A673 (cell line): ENCODE data around the gene CEP83. TPM values are rescaled to one million over a fixed set of nuclear protein-coding genes. Genes with fewer than 3 reads are reported as not detected.

ENCODE experiments used
- Bru-seq: library from RNA; stranded (reverse); fragments of 400-500 nt; gene quantifications from one replicate; lab custom pipeline; 2021; lab: Mats Ljungman, UMichigan
- BruChase-seq, 2 experiments: library from RNA; stranded (reverse); fragments of 400-500 nt; gene quantifications; one replicate each; lab custom pipeline; 2021; lab: Mats Ljungman, UMichigan
- BruUV-seq: library from RNA; stranded (reverse); fragments of 400-500 nt; replicated peaks from 2 replicates; lab custom pipeline; 2021; lab: Mats Ljungman, UMichigan
- CTCF ChIA-PET: fragments of 300-600 bp; sonication (Branson Sonifier 250); formaldehyde crosslinking; loops from one replicate; lab custom pipeline; 2022; ENCODE audit warnings: antibody characterized with exemption; lab: Charles Lee
- POLR2A ChIA-PET: fragments of 300-600 bp; sonication (Branson Sonifier 250); formaldehyde crosslinking; loops from one replicate; lab custom pipeline; 2022; ENCODE audit warnings: antibody characterized with exemption; ENCODE audit not compliant: low non-redundant PET; lab: Charles Lee
- DNase-seq: peaks from one replicate; pipeline ENCODE4 v3.0.0-alpha.2; 2015; ENCODE audit warnings: low spot score
- H3K27ac ChIP-seq: fragments of 200-600 bp; sonication (generic); 2 replicates; pipeline ENCODE4 v1.5.1; 2016; ENCODE audit warnings: mixed run types, low read depth, mild to moderate bottlenecking, mixed read lengths, antibody characterized with exemption, low read length; ENCODE audit not compliant: poor library complexity, severe bottlenecking
- H3K27me3 ChIP-seq: fragments of 200-600 bp; sonication (generic); replicated peaks from 2 replicates; pipeline ENCODE4 v1.6.1; 2017; ENCODE audit warnings: mixed run types, low read depth, mild to moderate bottlenecking, mixed read lengths, antibody characterized with exemption, low read length; ENCODE audit not compliant: insufficient read depth, poor library complexity
- H3K36me3 ChIP-seq: fragments of 200-600 bp; sonication (generic); 2 replicates; pipeline ENCODE4 v1.6.1; 2016; ENCODE audit warnings: mixed run types, mild to moderate bottlenecking, mixed read lengths, antibody characterized with exemption, low read length; ENCODE audit not compliant: insufficient read depth, poor library complexity, severe bottlenecking
- H3K4me1 ChIP-seq: fragments of 200-600 bp; sonication (generic); 2 replicates; pipeline ENCODE4 v1.6.1; 2017; ENCODE audit warnings: mixed run types, mild to moderate bottlenecking, mixed read lengths, antibody characterized with exemption, low read length; ENCODE audit not compliant: insufficient read depth, poor library complexity, severe bottlenecking
- H3K4me3 ChIP-seq: fragments of 200-600 bp; sonication (generic); 2 replicates; pipeline ENCODE4 v1.5.1; 2016; ENCODE audit warnings: low read depth, mixed run types, mild to moderate bottlenecking, mixed read lengths, low read length; ENCODE audit not compliant: poor library complexity, severe bottlenecking
- H3K9me3 ChIP-seq: fragments of 200-600 bp; sonication (generic); 2 replicates; pipeline ENCODE4 v1.6.1; 2016; ENCODE audit warnings: mixed run types, low read depth, mild to moderate bottlenecking, mixed read lengths, antibody characterized with exemption, low read length; ENCODE audit not compliant: poor library complexity, severe bottlenecking
- CTCF ChIP-seq: fragments of 300-800, 200-600 bp; sonication (generic); conservative IDR thresholded peaks from 2 replicates; pipeline ENCODE4 v1.5.1; 2017; ENCODE audit warnings: low read depth, mild to moderate bottlenecking, antibody characterized with exemption, low read length, moderate library complexity, mixed read lengths
- EZH2 ChIP-seq: fragments of 200-600 bp; sonication (generic); IDR thresholded peaks from 2 replicates; pipeline ENCODE4 v1.6.1; 2017; ENCODE audit warnings: borderline replicate concordance, low read depth, mild to moderate bottlenecking, mixed read lengths, antibody characterized with exemption, low read length; ENCODE audit not compliant: poor library complexity, severe bottlenecking
- intact Hi-C: fragments of 100-400 bp; cut with micrococcal nuclease; formaldehyde crosslinking; loops from one replicate; pipeline ENCODE4 v1.10.0; 2022; ENCODE audit not compliant: unreplicated experiment
- long read RNA-seq: library from polyadenylated mRNA; stranded (forward); transcript quantifications from one replicate; pipeline ENCODE4 v2.0.0, GENCODE V29; 2022
- total RNA-seq: library from RNA; stranded (reverse); gene quantifications from 2 replicates; pipeline ENCODE4 v1.2.3, GENCODE V29; 2021

CEP83 gene
- total RNA-seq (24.6 and 29.2 TPM in 2 replicates), Bru-seq, nascent RNA (percentile 80 among the genes with signal in this experiment), BruChase-seq, experiment 1, labeled RNA remaining after a 2-hour chase (percentile 80 among the genes with signal in this experiment), BruChase-seq, experiment 2, labeled RNA remaining after a 6-hour chase (percentile 71 among the genes with signal in this experiment)
- long read RNA-seq, transcript CEP83-201 (16 exons, 3,130 nt), result major isoform, 10 of 24 reads
- long read RNA-seq, partial matches to known transcripts, result 3 of 24 reads
- long read RNA-seq, other reads (novel, unspliced or antisense), result 9 of 24 reads

GRCh38 chr12:94459728-94460615 is at the start of gene CEP83:
TSS of gene CEP83 (minus strand) at chr12:94459867. CDS start at chr12:94412490, 47,377 bp downstream.
- H3K27ac ChIP-seq, result peak within 1 kb of the TSS; percentile 86
- CTCF ChIA-PET, result no interaction called here
- BruUV-seq, result no TSS peak

GRCh38 chr12:94509317-94509716 is 49.6 kb upstream of the CEP83 start:
- ChIA-PET POLR2A (no interaction called here), CTCF (no interaction called here)
- H3K27me3 ChIP-seq, result no peaks in the 10 kb centered on the region
- TF ChIP-seq CTCF (no peak), EZH2 (no peak)
- intact Hi-C loops, result no loop called here
- no peak for DNase-seq
- BruUV-seq, result no TSS peak
- H3K4me3 ChIP-seq, result no peak overlapping the region
- no peak overlapping the region for H3K27ac ChIP-seq
- H3K4me1 ChIP-seq, result no peaks in the 10 kb centered on the region
- no peaks in the 10 kb centered on the region for H3K36me3 ChIP-seq
- no peaks in the 10 kb centered on the region for H3K9me3 ChIP-seq

More at GRCh38 chr12:94459728-94460615, at the start of gene CEP83:
- Histone ChIP-seq H3K4me1 (no peaks in the 10 kb centered on the region), H3K4me3 (peak within 1 kb of the TSS; percentile 65), H3K9me3 (no peaks in the 10 kb centered on the region), H3K36me3 (no peaks in the 10 kb centered on the region), H3K27me3 (no peaks in the 10 kb centered on the region)
- peak; percentile 96 for DNase-seq
- intact Hi-C loops, result no loop called here
- POLR2A ChIA-PET, result no interaction called here
- TF ChIP-seq EZH2, result no peak

- no peaks in the 10 kb centered on the region for H3K36me3 ChIP-seq
- no peaks in the 10 kb centered on the region for H3K4me1 ChIP-seq
- H3K27ac ChIP-seq, result no peak overlapping the region
- intact Hi-C loops, result no loop called here
- no peak for DNase-seq
- no peaks in the 10 kb centered on the region for H3K9me3 ChIP-seq
- H3K4me3 ChIP-seq, result no peak overlapping the region
- no peak for TF ChIP-seq EZH2
- TF ChIP-seq CTCF, result no peak
- ChIA-PET POLR2A (no interaction called here), CTCF (no interaction called here)
- no peaks in the 10 kb centered on the region for H3K27me3 ChIP-seq
- no TSS peak for BruUV-seq
These were observed 47.8 kb upstream of the CEP83 start for GRCh38 chr12:94507455-94507854.
